Gastroesophageal sphincter (tissue), 3 donors: ENCODE data around the gene PKHD1.

Experiments used
- CTCF ChIP-seq, 4 experiments: fragments of 200-600 bp in 2 of 4; fragments of 450-650 bp in 2 of 4; sonication (generic) in 1 of 4; IDR thresholded peaks; one replicate each; pipeline ENCODE4 v1.5.1; 2017 to 2019; ENCODE audit warnings: antibody characterized with exemption in 4 of 4, mild to moderate bottlenecking in 2 of 4, moderate library complexity in 2 of 4
- EP300 ChIP-seq: sonication (generic); formaldehyde crosslinking; IDR thresholded peaks from one replicate; pipeline ENCODE4 v1.6.1; 2017; ENCODE audit warnings: antibody characterized with exemption, mild to moderate bottlenecking
- POLR2A ChIP-seq, 2 donors: fragments of 450-650 bp; IDR thresholded peaks; one replicate each; pipeline ENCODE4 v1.6.1; 2017; ENCODE audit warnings: antibody characterized with exemption in 2 of 2, mild to moderate bottlenecking in 2 of 2, moderate library complexity in 1 of 2
- POLR2AphosphoS5 ChIP-seq: sonication (generic); formaldehyde crosslinking; IDR thresholded peaks from one replicate; pipeline ENCODE4 v1.6.1; 2017; ENCODE audit warnings: antibody characterized with exemption

- no peak for TF ChIP-seq CTCF (IDR thresholded peaks at IDR 0.05)
- TF ChIP-seq POLR2AphosphoS5: no peak
- no peak for TF ChIP-seq POLR2A (IDR thresholded peaks at IDR 0.05)
- no peak for TF ChIP-seq EP300
Measured at GRCh38 chr6:52125572-52125971, 38.2 kb upstream of the PKHD1 start.
